ENCODE data around the gene LRP5. TPM values are rescaled to one million over a fixed set of nuclear protein-coding genes. Genes with fewer than 3 reads are reported as not detected.
"Not testable (repeated sequence)": the region's sequence is repeated elsewhere in the genome, so short reads cannot be mapped to it uniquely, and the experiment has no call there.

Gene LRP5
- polyA plus RNA-seq, 4 donors, result 39.7 to 122 (median 78.4) TPM

GRCh38 chr11:68434159-68434558 lies 121.8 kb downstream of the LRP5 start:
- not testable (repeated sequence) for H3K27me3 ChIP-seq (ENCODE audit: control insufficient read depth in 3 of 3, insufficient read depth in 3 of 3, low read length in 3 of 3); FAIRE-seq; H3K27ac ChIP-seq (ENCODE audit: low read depth in 1 of 3, low read length in 2 of 3); H3K9me3 ChIP-seq (ENCODE audit: control insufficient read depth in 2 of 2, insufficient read depth in 1 of 2, low read depth in 1 of 2, low read length in 1 of 2); DNase-seq; H3K4me1 ChIP-seq (ENCODE audit: control insufficient read depth in 3 of 3, insufficient read depth in 2 of 3, low read depth in 1 of 3, low read length in 2 of 3); H3K4me3 ChIP-seq (ENCODE audit: low read depth in 1 of 3, low read length in 3 of 3)
- peaks cover 0 to 95% (median 21%) of the 10 kb centered on the region in 3 donors for H3K36me3 ChIP-seq (ENCODE audit: control insufficient read depth in 3 of 3, insufficient read depth in 2 of 3, low read depth in 1 of 3, low read length in 3 of 3)
- 90 to 93% (median 93%) methylated on average over 5 of the region's 5 CpGs for WGBS, 3 donors

DNA sequence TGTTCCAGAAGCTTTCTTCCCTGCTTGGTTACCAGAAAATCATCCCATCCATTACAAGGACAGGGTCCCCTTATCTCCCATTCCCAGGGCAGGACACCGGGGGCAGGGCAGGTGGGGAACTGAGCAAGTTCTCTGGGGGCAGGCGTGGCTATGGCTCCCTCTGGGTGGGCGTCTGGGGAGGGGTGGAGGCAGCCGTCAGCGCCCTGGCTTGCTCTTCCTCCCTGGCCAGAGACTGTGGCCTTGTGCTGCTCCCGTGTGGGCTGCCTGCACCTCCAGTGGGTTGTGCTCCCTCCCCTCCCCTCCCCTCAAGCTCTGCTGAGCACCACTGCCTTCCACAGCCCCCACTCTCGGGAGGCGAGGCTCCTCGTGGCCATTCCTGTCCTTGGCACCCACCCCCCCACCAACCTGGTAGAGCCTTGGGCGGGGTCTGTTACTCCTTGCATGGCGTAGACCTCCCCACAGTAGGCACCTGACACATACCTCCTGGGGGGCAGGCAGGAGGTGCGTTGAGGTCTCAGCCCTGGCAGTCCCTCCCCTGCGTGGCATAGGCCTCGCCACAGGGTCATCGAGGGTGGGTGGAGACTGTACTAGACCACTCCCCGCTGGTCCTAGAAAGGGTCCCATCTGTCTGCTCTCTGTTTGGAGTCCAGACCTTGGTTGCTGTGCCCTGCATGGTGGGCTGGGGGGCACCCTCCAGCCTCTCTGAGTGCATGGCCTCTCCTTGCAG lies 123.9 kb downstream of the LRP5 start:
- H3K27ac ChIP-seq (ENCODE audit: low read depth in 1 of 3, low read length in 2 of 3), result no peak overlapping the region
- DNase-seq, result no peak
- FAIRE-seq, result no peak
- no peaks in the 10 kb centered on the region for H3K27me3 ChIP-seq (ENCODE audit: control insufficient read depth in 3 of 3, insufficient read depth in 3 of 3, low read length in 3 of 3)
- peaks cover 0 to 99% (median 16%) of the 10 kb centered on the region in 3 donors for H3K36me3 ChIP-seq (ENCODE audit: control insufficient read depth in 3 of 3, insufficient read depth in 2 of 3, low read depth in 1 of 3, low read length in 3 of 3)
- H3K9me3 ChIP-seq (ENCODE audit: control insufficient read depth in 2 of 2, insufficient read depth in 1 of 2, low read depth in 1 of 2, low read length in 1 of 2), result no peaks in the 10 kb centered on the region
- no peak overlapping the region for H3K4me3 ChIP-seq (ENCODE audit: low read depth in 1 of 3, low read length in 3 of 3)
- H3K4me1 ChIP-seq (ENCODE audit: control insufficient read depth in 3 of 3, insufficient read depth in 2 of 3, low read depth in 1 of 3, low read length in 2 of 3), result no peaks in the 10 kb centered on the region
- 90 to 92% (median 91%) methylated on average over 16 of the region's 16 CpGs for WGBS, 3 donors

DNA sequence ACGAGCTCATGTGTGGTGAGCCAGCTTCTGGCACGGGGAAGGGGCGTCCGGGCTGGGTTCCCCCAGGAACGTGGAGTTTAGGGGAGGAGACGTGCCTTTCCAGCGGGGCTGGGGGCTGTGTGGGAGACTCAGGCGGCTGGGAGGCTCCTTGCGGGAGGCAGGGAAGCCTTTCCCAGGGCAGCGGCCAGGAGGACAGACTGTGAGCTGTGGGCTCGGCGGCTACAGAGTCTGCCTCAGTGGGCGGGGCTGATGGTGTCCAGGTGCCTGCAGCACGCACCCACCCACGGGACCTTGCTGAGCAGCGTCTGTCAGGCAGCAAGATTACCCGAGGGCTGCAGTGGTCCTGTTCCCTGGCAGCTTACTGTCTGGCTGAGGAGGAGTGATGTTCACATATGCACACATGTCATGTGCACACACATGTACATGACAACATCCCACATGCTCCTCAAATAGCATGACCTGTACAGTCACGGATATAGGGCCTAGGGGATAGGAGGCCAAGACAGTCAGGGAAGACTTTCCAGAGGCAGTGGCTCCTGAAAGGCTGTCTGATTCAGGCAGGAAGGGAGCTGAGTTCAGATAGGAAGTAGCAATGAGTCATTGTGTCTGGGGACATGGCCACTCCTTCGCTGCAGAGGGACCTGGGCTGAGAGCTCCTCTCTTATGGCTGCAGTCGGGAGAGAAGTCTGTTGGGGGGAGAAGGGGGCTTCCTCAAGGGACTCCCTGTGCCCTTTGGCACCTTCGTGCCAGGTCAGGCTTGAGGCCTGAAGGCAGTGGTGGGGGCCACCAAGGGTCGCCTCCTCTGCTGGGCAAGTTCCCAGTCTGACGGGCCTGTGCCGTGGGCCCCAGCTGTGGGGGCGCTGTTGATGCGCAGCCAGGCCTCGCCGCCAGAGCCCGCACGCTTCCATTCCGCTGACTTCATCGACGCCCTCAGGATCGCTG lies 124.9 kb downstream of the LRP5 start:
- Histone ChIP-seq H3K27ac (ENCODE audit: low read depth in 1 of 3, low read length in 2 of 3) (peak overlapping the region in 1 of 3 donors; percentile 13), H3K4me3 (ENCODE audit: low read depth in 1 of 3, low read length in 3 of 3) (no peak overlapping the region), H3K36me3 (ENCODE audit: control insufficient read depth in 3 of 3, insufficient read depth in 2 of 3, low read depth in 1 of 3, low read length in 3 of 3) (peaks cover 0 to 97% (median 14%) of the 10 kb centered on the region in 3 donors), H3K4me1 (ENCODE audit: control insufficient read depth in 3 of 3, insufficient read depth in 2 of 3, low read depth in 1 of 3, low read length in 2 of 3) (no peaks in the 10 kb centered on the region), H3K9me3 (ENCODE audit: control insufficient read depth in 2 of 2, insufficient read depth in 1 of 2, low read depth in 1 of 2, low read length in 1 of 2) (no peaks in the 10 kb centered on the region), H3K27me3 (ENCODE audit: control insufficient read depth in 3 of 3, insufficient read depth in 3 of 3, low read length in 3 of 3) (no peaks in the 10 kb centered on the region)
- no peak for FAIRE-seq
- WGBS, 3 donors, result 84 to 88% (median 88%) methylated on average over 29 to 34 of the region's 34 CpGs
- no peak for DNase-seq

GRCh38 chr11:68437927-68438657 lies 125.7 kb downstream of the LRP5 start:
- Histone ChIP-seq H3K27ac (ENCODE audit: low read depth in 1 of 3, low read length in 2 of 3) (no peak overlapping the region), H3K4me3 (ENCODE audit: low read depth in 1 of 3, low read length in 3 of 3) (no peak overlapping the region), H3K27me3 (ENCODE audit: control insufficient read depth in 3 of 3, insufficient read depth in 3 of 3, low read length in 3 of 3) (no peaks in the 10 kb centered on the region), H3K4me1 (ENCODE audit: control insufficient read depth in 3 of 3, insufficient read depth in 2 of 3, low read depth in 1 of 3, low read length in 2 of 3) (no peaks in the 10 kb centered on the region), H3K9me3 (ENCODE audit: control insufficient read depth in 2 of 2, insufficient read depth in 1 of 2, low read depth in 1 of 2, low read length in 1 of 2) (no peaks in the 10 kb centered on the region), H3K36me3 (ENCODE audit: control insufficient read depth in 3 of 3, insufficient read depth in 2 of 3, low read depth in 1 of 3, low read length in 3 of 3) (peaks cover 0 to 97% (median 11%) of the 10 kb centered on the region in 3 donors)
- 94 to 95% (median 94%) methylated on average over 28 to 34 of the region's 34 CpGs for WGBS, 3 donors
- FAIRE-seq, result no peak
- DNase-seq, result no peak

- peaks cover 0 to 96% (median 9%) of the 10 kb centered on the region in 3 donors for H3K36me3 ChIP-seq (ENCODE audit: control insufficient read depth in 3 of 3, insufficient read depth in 2 of 3, low read depth in 1 of 3, low read length in 3 of 3)
- no peak overlapping the region for H3K4me3 ChIP-seq (ENCODE audit: low read depth in 1 of 3, low read length in 3 of 3)
- H3K27me3 ChIP-seq (ENCODE audit: control insufficient read depth in 3 of 3, insufficient read depth in 3 of 3, low read length in 3 of 3), result no peaks in the 10 kb centered on the region
- no peaks in the 10 kb centered on the region for H3K4me1 ChIP-seq (ENCODE audit: control insufficient read depth in 3 of 3, insufficient read depth in 2 of 3, low read depth in 1 of 3, low read length in 2 of 3)
- 92 to 94% (median 93%) methylated on average over 6 of the region's 6 CpGs for WGBS, 3 donors
- no peak overlapping the region for H3K27ac ChIP-seq (ENCODE audit: low read depth in 1 of 3, low read length in 2 of 3)
- no peaks in the 10 kb centered on the region for H3K9me3 ChIP-seq (ENCODE audit: control insufficient read depth in 2 of 2, insufficient read depth in 1 of 2, low read depth in 1 of 2, low read length in 1 of 2)
- DNase-seq (no peak), FAIRE-seq (no peak)
Measured at GRCh38 chr11:68438658-68439259, 126.4 kb downstream of the LRP5 start.

DNA sequence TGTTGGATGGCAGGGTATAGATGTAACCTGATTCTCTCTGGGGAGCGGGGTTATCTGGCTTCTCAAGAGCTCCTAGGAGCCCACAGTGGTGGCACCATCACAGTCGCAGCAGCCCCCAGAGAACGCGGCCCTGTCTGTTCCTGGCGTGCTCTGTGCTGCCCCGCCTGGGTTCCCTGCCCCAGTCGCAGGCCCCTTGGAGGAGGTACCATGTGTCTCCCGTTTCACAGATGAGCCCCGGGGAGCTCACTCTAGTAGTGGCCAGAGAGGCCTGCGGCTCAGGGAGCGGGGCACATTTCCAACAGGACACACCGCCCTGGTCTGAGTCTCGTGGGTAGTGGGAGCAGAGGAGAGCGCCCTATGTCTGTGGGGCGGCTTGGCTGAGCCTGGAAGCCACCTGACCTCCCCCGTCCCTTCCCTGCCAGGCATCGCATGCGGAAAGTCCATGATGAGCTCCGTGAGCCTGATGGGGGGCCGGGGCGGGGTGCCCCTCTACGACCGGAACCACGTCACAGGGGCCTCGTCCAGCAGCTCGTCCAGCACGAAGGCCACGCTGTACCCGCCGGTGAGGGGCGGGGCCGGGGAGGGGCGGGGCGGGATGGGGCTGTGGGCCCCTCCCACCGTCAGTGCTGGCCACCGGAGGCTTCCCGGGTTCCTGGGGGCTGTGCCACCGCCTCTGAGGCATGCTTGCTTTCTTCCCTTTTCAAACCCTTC lies 127.1 kb downstream of the LRP5 start:
- H3K27ac ChIP-seq (ENCODE audit: low read depth in 1 of 3, low read length in 2 of 3), result peak overlapping the region in 1 of 3 donors; percentile 27
- no peaks in the 10 kb centered on the region for H3K4me1 ChIP-seq (ENCODE audit: control insufficient read depth in 3 of 3, insufficient read depth in 2 of 3, low read depth in 1 of 3, low read length in 2 of 3)
- DNase-seq, result no peak
- H3K27me3 ChIP-seq (ENCODE audit: control insufficient read depth in 3 of 3, insufficient read depth in 3 of 3, low read length in 3 of 3), result no peaks in the 10 kb centered on the region
- 73 to 85% (median 83%) methylated on average over 37 to 38 of the region's 38 CpGs for WGBS, 3 donors
- H3K36me3 ChIP-seq (ENCODE audit: control insufficient read depth in 3 of 3, insufficient read depth in 2 of 3, low read depth in 1 of 3, low read length in 3 of 3), result peaks cover 0 to 93% (median 9%) of the 10 kb centered on the region in 3 donors
- no peaks in the 10 kb centered on the region for H3K9me3 ChIP-seq (ENCODE audit: control insufficient read depth in 2 of 2, insufficient read depth in 1 of 2, low read depth in 1 of 2, low read length in 1 of 2)
- no peak for FAIRE-seq
- no peak overlapping the region for H3K4me3 ChIP-seq (ENCODE audit: low read depth in 1 of 3, low read length in 3 of 3)

- H3K9me3 ChIP-seq (ENCODE audit: control insufficient read depth in 2 of 2, insufficient read depth in 1 of 2, low read depth in 1 of 2, low read length in 1 of 2), result no peaks in the 10 kb centered on the region
- no peaks in the 10 kb centered on the region for H3K4me1 ChIP-seq (ENCODE audit: control insufficient read depth in 3 of 3, insufficient read depth in 2 of 3, low read depth in 1 of 3, low read length in 2 of 3)
- DNase-seq, result no peak
- WGBS, 3 donors, result 73 to 85% (median 84%) methylated on average over 8 of the region's 8 CpGs
- H3K27me3 ChIP-seq (ENCODE audit: control insufficient read depth in 3 of 3, insufficient read depth in 3 of 3, low read length in 3 of 3), result no peaks in the 10 kb centered on the region
- FAIRE-seq, result no peak
- H3K36me3 ChIP-seq (ENCODE audit: control insufficient read depth in 3 of 3, insufficient read depth in 2 of 3, low read depth in 1 of 3, low read length in 3 of 3), result peaks cover 0 to 93% (median 9%) of the 10 kb centered on the region in 3 donors
- no peak overlapping the region for H3K27ac ChIP-seq (ENCODE audit: low read depth in 1 of 3, low read length in 2 of 3)
- no peak overlapping the region for H3K4me3 ChIP-seq (ENCODE audit: low read depth in 1 of 3, low read length in 3 of 3)
Measured at GRCh38 chr11:68440224-68440623, 127.8 kb downstream of the LRP5 start.
